HEK293 (cell line): ENCODE measurements around the gene GTF2F2.

Experiments
- CTCF ChIA-PET: fragments of 350-600 bp; formaldehyde crosslinking; extraction: SDS; loops from one replicate; lab custom pipeline; 2021; ENCODE audit warnings: antibody characterized with exemption; lab: Yijun Ruan, JAX
- POLR2A ChIA-PET: fragments of 300-600 bp; formaldehyde crosslinking; extraction: SDS; loops from one replicate; lab custom pipeline; 2020; ENCODE audit warnings: antibody characterized with exemption, inconsistent platforms; lab: Yijun Ruan, JAX
- H3K27ac ChIP-seq: fragments of 200-500 bp; sonication (Bioruptor generic); 2 replicates; pipeline ENCODE4 v1.5.1; 2014; ENCODE audit warnings: low read depth, low read length, control low read depth, inconsistent platforms; ENCODE audit errors: extremely low read depth
- H3K36me3 ChIP-seq, 2 experiments: fragments of 200-500 bp in 1 of 2; sonication (Bioruptor generic) in 1 of 2; 1 replicate in 1 of 2; 2 replicates in 1 of 2; pipeline ENCODE4 v1.5.1; 2014 to 2017; ENCODE audit warnings: inconsistent platforms in 2 of 2, low read length in 2 of 2; ENCODE audit not compliant: control insufficient read depth in 2 of 2, insufficient read depth in 1 of 2
- H3K4me1 ChIP-seq: fragments of 200-500 bp; sonication (Bioruptor generic); 2 replicates; pipeline ENCODE4 v1.5.1; 2014; ENCODE audit warnings: mild to moderate bottlenecking, low read length, inconsistent platforms; ENCODE audit not compliant: control insufficient read depth, insufficient read depth
- H3K4me3 ChIP-seq: 2 replicates; pipeline ENCODE4 v1.5.1; 2011; ENCODE audit warnings: low read depth, mild to moderate bottlenecking, control low read depth, low read length, moderate library complexity
- H3K9me3 ChIP-seq: fragments of 200-500 bp; sonication (Bioruptor generic); 2 replicates; pipeline ENCODE4 v1.5.1; 2014; ENCODE audit warnings: low read depth, low read length, inconsistent platforms; ENCODE audit not compliant: control insufficient read depth, insufficient read depth
- EGR2 ChIP-seq: fragments of 450-650 bp; formaldehyde crosslinking; IDR thresholded peaks from 2 replicates; pipeline ENCODE4 v1.5.1; 2016; ENCODE audit warnings: low read depth, missing biosample characterization, missing genetic modification characterization
- KLF8 ChIP-seq: fragments of 450-650 bp; formaldehyde crosslinking; IDR thresholded peaks from 2 replicates; pipeline ENCODE4 v1.5.1; 2016; ENCODE audit warnings: missing biosample characterization, missing genetic modification characterization
- OVOL3 ChIP-seq: fragments of 450-650 bp; formaldehyde crosslinking; IDR thresholded peaks from 2 replicates; pipeline ENCODE4 v1.5.1; 2016; ENCODE audit warnings: missing biosample characterization, missing genetic modification characterization
- YY1 ChIP-seq: fragments of 450-650 bp; formaldehyde crosslinking; IDR thresholded peaks from 2 replicates; pipeline ENCODE4 v1.5.1; 2018; ENCODE audit warnings: missing biosample characterization, missing genetic modification characterization
- ZBTB7A ChIP-seq: fragments of 450-650 bp; formaldehyde crosslinking; IDR thresholded peaks from 2 replicates; pipeline ENCODE4 v1.5.1; 2016; ENCODE audit warnings: low read depth, missing biosample characterization, missing genetic modification characterization
- ZIC2 ChIP-seq: fragments of 450-650 bp; formaldehyde crosslinking; IDR thresholded peaks from 2 replicates; pipeline ENCODE4 v1.5.1; 2016; ENCODE audit warnings: missing biosample characterization, missing genetic modification characterization
- ZNF155 ChIP-seq: fragments of 450-650 bp; formaldehyde crosslinking; IDR thresholded peaks from 2 replicates; pipeline ENCODE4 v1.5.1; 2016; ENCODE audit warnings: missing biosample characterization, missing genetic modification characterization
- ZNF792 ChIP-seq: fragments of 450-650 bp; formaldehyde crosslinking; IDR thresholded peaks from 2 replicates; pipeline ENCODE4 v1.5.1; 2016; ENCODE audit warnings: missing biosample characterization, missing genetic modification characterization
- TF ChIP-seq, protein P1 (sequence below): fragments of 450-650 bp; formaldehyde crosslinking; IDR thresholded peaks from 2 replicates; pipeline ENCODE4 v1.5.0; 2017; ENCODE audit warnings: missing biosample characterization, missing genetic modification characterization, borderline replicate concordance
- TF ChIP-seq, protein P2 (sequence below): fragments of 450-650 bp; formaldehyde crosslinking; IDR thresholded peaks from 2 replicates; pipeline ENCODE4 v1.5.1; 2017; ENCODE audit warnings: missing biosample characterization, missing genetic modification characterization
- TF ChIP-seq, protein P3 (sequence below): fragments of 450-650 bp; IDR thresholded peaks from 2 replicates; pipeline ENCODE4 v1.5.1; 2018; ENCODE audit warnings: missing biosample characterization, missing genetic modification characterization
- TF ChIP-seq, protein P4 (sequence below): fragments of 450-650 bp; formaldehyde crosslinking; IDR thresholded peaks from 2 replicates; pipeline ENCODE4 v1.5.1; 2017; ENCODE audit warnings: missing biosample characterization, missing genetic modification characterization
- TF ChIP-seq, protein P5 (sequence below): fragments of 450-650 bp; formaldehyde crosslinking; IDR thresholded peaks from 2 replicates; pipeline ENCODE4 v1.5.1; 2016; ENCODE audit warnings: missing biosample characterization, missing genetic modification characterization

The GTF2F2 gene

DNA sequence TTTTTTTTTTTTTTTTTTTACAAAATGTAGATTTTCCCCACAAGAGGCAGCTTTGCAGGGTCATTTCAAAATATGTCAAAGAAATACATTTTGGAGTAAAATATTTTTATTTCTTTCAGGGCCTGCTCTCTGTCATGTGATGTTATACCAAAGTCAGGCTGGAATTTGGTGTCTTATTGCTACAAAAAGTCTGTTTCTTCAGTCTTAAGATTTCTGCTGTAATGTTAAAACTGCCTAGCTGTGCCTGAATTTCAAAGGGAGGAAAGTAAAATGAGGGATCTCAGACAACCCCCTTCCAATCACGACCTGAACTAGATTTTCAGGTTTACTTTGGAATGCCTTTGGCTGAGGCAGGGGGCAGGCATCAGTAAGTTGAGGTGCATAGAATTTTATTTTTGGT, 12.8 kb upstream of the GTF2F2 start:
- Histone ChIP-seq H3K4me3 (no peak overlapping the region), H3K36me3 (no peaks in the 10 kb centered on the region)
- TF ChIP-seq KLF8 (tag by site-specific recombination) (no peak), OVOL3 (no peak), YY1 (no peak), EGR2 (tag by site-specific recombination) (no peak), ZBTB7A (tag by site-specific recombination) (no peak)
- TF ChIP-seq, protein P1, sequence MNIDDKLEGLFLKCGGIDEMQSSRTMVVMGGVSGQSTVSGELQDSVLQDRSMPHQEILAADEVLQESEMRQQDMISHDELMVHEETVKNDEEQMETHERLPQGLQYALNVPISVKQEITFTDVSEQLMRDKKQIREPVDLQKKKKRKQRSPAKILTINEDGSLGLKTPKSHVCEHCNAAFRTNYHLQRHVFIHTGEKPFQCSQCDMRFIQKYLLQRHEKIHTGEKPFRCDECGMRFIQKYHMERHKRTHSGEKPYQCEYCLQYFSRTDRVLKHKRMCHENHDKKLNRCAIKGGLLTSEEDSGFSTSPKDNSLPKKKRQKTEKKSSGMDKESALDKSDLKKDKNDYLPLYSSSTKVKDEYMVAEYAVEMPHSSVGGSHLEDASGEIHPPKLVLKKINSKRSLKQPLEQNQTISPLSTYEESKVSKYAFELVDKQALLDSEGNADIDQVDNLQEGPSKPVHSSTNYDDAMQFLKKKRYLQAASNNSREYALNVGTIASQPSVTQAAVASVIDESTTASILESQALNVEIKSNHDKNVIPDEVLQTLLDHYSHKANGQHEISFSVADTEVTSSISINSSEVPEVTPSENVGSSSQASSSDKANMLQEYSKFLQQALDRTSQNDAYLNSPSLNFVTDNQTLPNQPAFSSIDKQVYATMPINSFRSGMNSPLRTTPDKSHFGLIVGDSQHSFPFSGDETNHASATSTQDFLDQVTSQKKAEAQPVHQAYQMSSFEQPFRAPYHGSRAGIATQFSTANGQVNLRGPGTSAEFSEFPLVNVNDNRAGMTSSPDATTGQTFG (tag by site-specific recombination), result no peak
- TF ChIP-seq, protein P2, sequence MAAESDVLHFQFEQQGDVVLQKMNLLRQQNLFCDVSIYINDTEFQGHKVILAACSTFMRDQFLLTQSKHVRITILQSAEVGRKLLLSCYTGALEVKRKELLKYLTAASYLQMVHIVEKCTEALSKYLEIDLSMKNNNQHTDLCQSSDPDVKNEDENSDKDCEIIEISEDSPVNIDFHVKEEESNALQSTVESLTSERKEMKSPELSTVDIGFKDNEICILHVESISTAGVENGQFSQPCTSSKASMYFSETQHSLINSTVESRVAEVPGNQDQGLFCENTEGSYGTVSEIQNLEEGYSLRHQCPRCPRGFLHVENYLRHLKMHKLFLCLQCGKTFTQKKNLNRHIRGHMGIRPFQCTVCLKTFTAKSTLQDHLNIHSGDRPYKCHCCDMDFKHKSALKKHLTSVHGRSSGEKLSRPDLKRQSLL (tag by site-specific recombination), result no peak
- TF ChIP-seq, protein P3, sequence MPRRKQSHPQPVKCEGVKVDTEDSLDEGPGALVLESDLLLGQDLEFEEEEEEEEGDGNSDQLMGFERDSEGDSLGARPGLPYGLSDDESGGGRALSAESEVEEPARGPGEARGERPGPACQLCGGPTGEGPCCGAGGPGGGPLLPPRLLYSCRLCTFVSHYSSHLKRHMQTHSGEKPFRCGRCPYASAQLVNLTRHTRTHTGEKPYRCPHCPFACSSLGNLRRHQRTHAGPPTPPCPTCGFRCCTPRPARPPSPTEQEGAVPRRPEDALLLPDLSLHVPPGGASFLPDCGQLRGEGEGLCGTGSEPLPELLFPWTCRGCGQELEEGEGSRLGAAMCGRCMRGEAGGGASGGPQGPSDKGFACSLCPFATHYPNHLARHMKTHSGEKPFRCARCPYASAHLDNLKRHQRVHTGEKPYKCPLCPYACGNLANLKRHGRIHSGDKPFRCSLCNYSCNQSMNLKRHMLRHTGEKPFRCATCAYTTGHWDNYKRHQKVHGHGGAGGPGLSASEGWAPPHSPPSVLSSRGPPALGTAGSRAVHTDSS (tag by site-specific recombination), result no peak
- TF ChIP-seq, protein P4, sequence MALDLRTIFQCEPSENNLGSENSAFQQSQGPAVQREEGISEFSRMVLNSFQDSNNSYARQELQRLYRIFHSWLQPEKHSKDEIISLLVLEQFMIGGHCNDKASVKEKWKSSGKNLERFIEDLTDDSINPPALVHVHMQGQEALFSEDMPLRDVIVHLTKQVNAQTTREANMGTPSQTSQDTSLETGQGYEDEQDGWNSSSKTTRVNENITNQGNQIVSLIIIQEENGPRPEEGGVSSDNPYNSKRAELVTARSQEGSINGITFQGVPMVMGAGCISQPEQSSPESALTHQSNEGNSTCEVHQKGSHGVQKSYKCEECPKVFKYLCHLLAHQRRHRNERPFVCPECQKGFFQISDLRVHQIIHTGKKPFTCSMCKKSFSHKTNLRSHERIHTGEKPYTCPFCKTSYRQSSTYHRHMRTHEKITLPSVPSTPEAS, result no peak
- TF ChIP-seq, protein P5, sequence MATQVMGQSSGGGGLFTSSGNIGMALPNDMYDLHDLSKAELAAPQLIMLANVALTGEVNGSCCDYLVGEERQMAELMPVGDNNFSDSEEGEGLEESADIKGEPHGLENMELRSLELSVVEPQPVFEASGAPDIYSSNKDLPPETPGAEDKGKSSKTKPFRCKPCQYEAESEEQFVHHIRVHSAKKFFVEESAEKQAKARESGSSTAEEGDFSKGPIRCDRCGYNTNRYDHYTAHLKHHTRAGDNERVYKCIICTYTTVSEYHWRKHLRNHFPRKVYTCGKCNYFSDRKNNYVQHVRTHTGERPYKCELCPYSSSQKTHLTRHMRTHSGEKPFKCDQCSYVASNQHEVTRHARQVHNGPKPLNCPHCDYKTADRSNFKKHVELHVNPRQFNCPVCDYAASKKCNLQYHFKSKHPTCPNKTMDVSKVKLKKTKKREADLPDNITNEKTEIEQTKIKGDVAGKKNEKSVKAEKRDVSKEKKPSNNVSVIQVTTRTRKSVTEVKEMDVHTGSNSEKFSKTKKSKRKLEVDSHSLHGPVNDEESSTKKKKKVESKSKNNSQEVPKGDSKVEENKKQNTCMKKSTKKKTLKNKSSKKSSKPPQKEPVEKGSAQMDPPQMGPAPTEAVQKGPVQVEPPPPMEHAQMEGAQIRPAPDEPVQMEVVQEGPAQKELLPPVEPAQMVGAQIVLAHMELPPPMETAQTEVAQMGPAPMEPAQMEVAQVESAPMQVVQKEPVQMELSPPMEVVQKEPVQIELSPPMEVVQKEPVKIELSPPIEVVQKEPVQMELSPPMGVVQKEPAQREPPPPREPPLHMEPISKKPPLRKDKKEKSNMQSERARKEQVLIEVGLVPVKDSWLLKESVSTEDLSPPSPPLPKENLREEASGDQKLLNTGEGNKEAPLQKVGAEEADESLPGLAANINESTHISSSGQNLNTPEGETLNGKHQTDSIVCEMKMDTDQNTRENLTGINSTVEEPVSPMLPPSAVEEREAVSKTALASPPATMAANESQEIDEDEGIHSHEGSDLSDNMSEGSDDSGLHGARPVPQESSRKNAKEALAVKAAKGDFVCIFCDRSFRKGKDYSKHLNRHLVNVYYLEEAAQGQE (tag by site-specific recombination), result no peak
- TF ChIP-seq, all 188 proteins: peak for 0
- Histone ChIP-seq H3K4me1 (no peaks in the 10 kb centered on the region), H3K27ac (no peak overlapping the region), H3K9me3 (no peaks in the 10 kb centered on the region)
- ChIA-PET POLR2A (no interaction called here), CTCF (no interaction called here)

DNA sequence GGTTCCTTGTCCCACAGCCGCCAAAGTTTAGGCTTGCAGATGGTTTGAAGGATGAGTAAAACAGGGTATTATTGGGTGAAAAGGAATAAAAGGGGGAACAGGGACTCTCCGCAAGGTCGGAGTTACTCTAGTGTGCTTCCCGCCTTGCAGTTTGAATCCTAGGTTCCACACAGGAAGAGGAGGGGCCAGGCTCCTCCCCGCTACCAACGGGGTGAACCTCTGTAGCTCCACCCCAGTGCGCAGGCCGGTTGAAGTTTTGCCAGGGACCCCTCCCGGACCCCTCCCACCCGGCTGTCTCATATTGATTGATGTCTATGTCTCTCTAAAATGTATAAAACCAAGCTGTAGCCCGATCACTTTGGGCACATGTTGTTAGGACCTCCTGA, 11.6 kb upstream of the GTF2F2 start:
- TF ChIP-seq ZNF155, result no peak
- no peak for TF ChIP-seq ZNF792
- no peak for TF ChIP-seq ZIC2
- ChIA-PET CTCF (no interaction called here), POLR2A (no interaction called here)
- Histone ChIP-seq H3K4me3 (no peak overlapping the region), H3K27ac (no peak overlapping the region), H3K4me1 (no peaks in the 10 kb centered on the region), H3K9me3 (no peaks in the 10 kb centered on the region), H3K36me3 (no peaks in the 10 kb centered on the region)
